Ovary (tissue), 3 donors: ENCODE data around the gene NOL11.

ENCODE experiments used
- CTCF ChIP-seq, 3 donors: fragments of 450-650 bp in 2 of 3; fragments of 200-600 bp in 1 of 3; IDR thresholded peaks; one replicate each; pipeline versions ENCODE4 v1.5.1 to v1.8.0; 2016 to 2022; ENCODE audit warnings: antibody characterized with exemption in 3 of 3, mild to moderate bottlenecking in 1 of 3
- EP300 ChIP-seq: sonication (generic); formaldehyde crosslinking; IDR thresholded peaks from one replicate; pipeline ENCODE4 v1.6.1; 2017; ENCODE audit warnings: antibody characterized with exemption
- POLR2A ChIP-seq: fragments of 450-650 bp; IDR thresholded peaks from one replicate; pipeline ENCODE4 v1.6.1; 2017; ENCODE audit warnings: antibody characterized with exemption, mild to moderate bottlenecking, moderate library complexity
- donor health status: DM: no; HTN: no; CAD: no.

DNA sequence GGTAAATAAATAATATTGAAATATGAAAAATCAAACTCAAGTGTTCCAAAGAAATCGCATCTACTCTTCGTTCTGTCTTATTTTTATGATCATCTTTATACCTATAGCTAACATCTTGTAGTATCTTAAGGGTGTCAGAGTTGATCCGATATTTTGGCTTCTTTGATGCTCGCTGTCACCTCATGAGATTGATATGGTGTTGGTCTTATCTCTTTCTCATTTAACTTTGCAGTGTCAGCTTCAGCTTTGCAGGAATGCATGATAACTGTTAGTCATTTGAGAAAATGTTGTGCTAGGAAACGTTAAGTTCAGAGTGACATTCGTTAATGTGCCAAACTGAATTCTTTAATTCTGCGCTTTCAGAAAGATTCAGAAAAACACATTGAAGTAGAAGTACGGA, 19.4 kb downstream of the NOL11 start:
- TF ChIP-seq CTCF (IDR thresholded peaks at IDR 0.05) (no peak), POLR2A (no peak), EP300 (no peak)
